ENCODE results near the gene EPN3. TPM values are rescaled to one million over a fixed set of nuclear protein-coding genes. Genes with fewer than 3 reads are reported as not detected.

EPN3 gene
- polyA plus RNA-seq, 1 of the 3 experiments (the other 2 are of a cell fraction), result 0.05 TPM

GRCh38 chr17:50527949-50528474, 4.5 kb upstream of the EPN3 start:
- no peak overlapping the region for H2AFZ ChIP-seq (ENCODE audit: low read depth)
- H3K27me3 ChIP-seq (ENCODE audit: insufficient read depth), result peaks cover 25% of the 10 kb centered on the region; the same call in 1 of the 2 replicates
- H3K79me2 ChIP-seq (ENCODE audit: insufficient read depth), result no peaks in the 10 kb centered on the region
- H3K9me3 ChIP-seq, result no peaks in the 10 kb centered on the region
- POLR2A ChIA-PET, result no interaction called here
- TF ChIP-seq FOSL2 (IDR thresholded peaks at IDR 0.05; ENCODE audit: borderline replicate concordance, low read depth), result no peak
- no peak for TF ChIP-seq RXRA (IDR thresholded peaks at IDR 0.05; ENCODE audit: borderline replicate concordance, low read depth)
- TF ChIP-seq USF2 (IDR thresholded peaks at IDR 0.05; ENCODE audit: borderline replicate concordance, low read depth, low read length), result no peak
- TF ChIP-seq USF1 (IDR thresholded peaks at IDR 0.05; ENCODE audit: borderline replicate concordance, low read depth), result no peak
- TF ChIP-seq IRF3 (IDR thresholded peaks at IDR 0.05; ENCODE audit: low read depth, low read length), result no peak
- no peak for TF ChIP-seq EP300 (IDR thresholded peaks at IDR 0.05; ENCODE audit: borderline replicate concordance in 1 of 2, low read depth in 1 of 2, low read length in 1 of 2)
- no peak for TF ChIP-seq REST (IDR thresholded peaks at IDR 0.05; ENCODE audit: low read depth, low read length)
- no peak for TF ChIP-seq NRF1 (IDR thresholded peaks at IDR 0.05; ENCODE audit: low read depth, low read length)
- TF ChIP-seq RCOR1 (IDR thresholded peaks at IDR 0.05; ENCODE audit: low read length), result no peak
- TF ChIP-seq TCF12 (IDR thresholded peaks at IDR 0.05), result no peak
- no peak for TF ChIP-seq GATA2 (CRISPR knock-in tag; IDR thresholded peaks at IDR 0.05)
- TF ChIP-seq MEF2A (IDR thresholded peaks at IDR 0.05; ENCODE audit: borderline replicate concordance, low read depth), result no peak
- TF ChIP-seq MAX (IDR thresholded peaks at IDR 0.05; ENCODE audit: low read depth), result no peak
- TF ChIP-seq MXI1 (IDR thresholded peaks at IDR 0.05; ENCODE audit: low read depth, low read length), result no peak
- TF ChIP-seq SIN3A (IDR thresholded peaks at IDR 0.05; ENCODE audit: borderline replicate concordance, low read depth, low read length), result no peak
- no peak for TF ChIP-seq ZBTB33 (IDR thresholded peaks at IDR 0.05; ENCODE audit: borderline replicate concordance, low read depth)
- no peaks in the 10 kb centered on the region for H3K36me3 ChIP-seq (replicated peaks in 1 of 2; ENCODE audit: control insufficient read depth in 1 of 2, insufficient read depth in 2 of 2, low read length in 1 of 2)
- H3F3A ChIP-seq (replicated peaks; ENCODE audit: insufficient read depth), result no peaks in the 10 kb centered on the region
- H3K4me2 ChIP-seq, result no peak overlapping the region
- 46% methylated on average over 3 of the region's 4 CpGs for WGBS (ENCODE audit: low lambda C conversion rate)
- no peak for DNase-seq
- no peak overlapping the region for H3K27ac ChIP-seq (ENCODE audit: low read depth in 2 of 2, low read length in 1 of 2)
- H3K9me2 ChIP-seq, result no peaks in the 10 kb centered on the region
- CTCF ChIA-PET, result interaction anchor here (1.3 to 3.1 kb wide), 5 partner anchors 11 to 100 kb away, joined by 4 to 15 read pairs (median 7); no protein-coding TSS in a partner anchor
- no peaks in the 10 kb centered on the region for H4K20me1 ChIP-seq (ENCODE audit: insufficient read depth)
- no peak overlapping the region for H3K9ac ChIP-seq
- H3K4me3 ChIP-seq (ENCODE audit: low read depth in 2 of 2, low read length in 1 of 2), result no peak overlapping the region
- peaks cover 0 to 16% of the 10 kb centered on the region in 2 experiments; a peak in 1 of 4 replicates for H3K4me1 ChIP-seq (ENCODE audit: control insufficient read depth in 1 of 2, insufficient read depth in 2 of 2, low read depth in 1 of 2, low read length in 1 of 2)
